IPS-NIHi7 (cell line): Measurements from ENCODE around the gene PCDH17.

Source experiments
- DNase-seq: peaks from one replicate; pipeline ENCODE4 v3.0.0; 2012; ENCODE audit warnings: mixed read lengths; ENCODE audit errors: extremely low spot score

PCDH17 gene

GRCh38 chr13:57631596-57632275, at the start of gene PCDH17:
PCDH17 (plus strand) TSS chr13:57631744; CDS start chr13:57632547, 803 bp downstream.
- DNase-seq: peak; percentile 38

GRCh38 chr13:57582032-57582431, 49.5 kb upstream of the PCDH17 start:
- DNase-seq: peak; percentile 79

- DNase-seq: no peak
Measured at GRCh38 chr13:57583529-57583928, 48.0 kb upstream of the PCDH17 start.

GRCh38 chr13:57588639-57589038, 42.9 kb upstream of the PCDH17 start:
- no peak for DNase-seq

GRCh38 chr13:57595775-57596174, 35.8 kb upstream of the PCDH17 start:
- no peak for DNase-seq

GRCh38 chr13:57601536-57601935, 30.0 kb upstream of the PCDH17 start:
- no peak for DNase-seq

GRCh38 chr13:57604442-57604841, 27.1 kb upstream of the PCDH17 start:
- no peak for DNase-seq

GRCh38 chr13:57611969-57612368, 19.6 kb upstream of the PCDH17 start:
- DNase-seq: no peak

GRCh38 chr13:57612568-57612967, 19.0 kb upstream of the PCDH17 start:
- no peak for DNase-seq

GRCh38 chr13:57624565-57625435, 6.7 kb upstream of the PCDH17 start:
- peak; percentile 63 for DNase-seq

- peak; percentile 10 for DNase-seq
Measured at GRCh38 chr13:57627663-57628062, 3.9 kb upstream of the PCDH17 start.

GRCh38 chr13:57629391-57629804, 2.1 kb upstream of the PCDH17 start:
- no peak for DNase-seq

- peak; percentile 96 for DNase-seq
Measured at GRCh38 chr13:57629821-57630235, 1.7 kb upstream of the PCDH17 start.

GRCh38 chr13:57630661-57631595, 616 bp upstream of the PCDH17 start:
- DNase-seq: peak; percentile 11

- DNase-seq: peak; percentile 20
Measured at GRCh38 chr13:57632276-57633140, 964 bp downstream of the PCDH17 start.

- peak; percentile 79 for DNase-seq
Measured at GRCh38 chr13:57633141-57633949, 1.8 kb downstream of the PCDH17 start.

GRCh38 chr13:57633950-57634838, 2.6 kb downstream of the PCDH17 start:
- DNase-seq: peak; percentile 31

GRCh38 chr13:57634839-57635165, 3.3 kb downstream of the PCDH17 start:
- peak; percentile 5 for DNase-seq

GRCh38 chr13:57635541-57636085, 4.1 kb downstream of the PCDH17 start:
- no peak for DNase-seq
